HEK293 (cell line): ENCODE measurements around the gene KLRG1.

Source experiments
- ATF2 ChIP-seq: fragments of 450-650 bp; formaldehyde crosslinking; IDR thresholded peaks from 2 replicates; pipeline ENCODE4 v1.5.1; 2016; ENCODE audit warnings: missing biosample characterization, missing genetic modification characterization, low read depth
- CTCF ChIP-seq: fragments of 450-650 bp; formaldehyde crosslinking; IDR thresholded peaks from 2 replicates; pipeline ENCODE4 v1.5.1; 2016; ENCODE audit warnings: missing biosample characterization, missing genetic modification characterization
- KLF16 ChIP-seq: fragments of 450-650 bp; formaldehyde crosslinking; IDR thresholded peaks from 2 replicates; pipeline ENCODE4 v1.5.1; 2017; ENCODE audit warnings: missing biosample characterization, missing genetic modification characterization
- PRDM4 ChIP-seq: fragments of 450-650 bp; formaldehyde crosslinking; IDR thresholded peaks from 2 replicates; pipeline ENCODE4 v1.5.1; 2017; ENCODE audit warnings: missing biosample characterization, missing genetic modification characterization
- REST ChIP-seq: fragments of 450-650 bp; formaldehyde crosslinking; IDR thresholded peaks from 2 replicates; pipeline ENCODE4 v1.5.1; 2016; ENCODE audit warnings: missing biosample characterization, missing genetic modification characterization
- ZNF184 ChIP-seq: fragments of 450-650 bp; IDR thresholded peaks from 2 replicates; pipeline ENCODE4 v1.5.1; 2018; ENCODE audit warnings: missing biosample characterization, mild to moderate bottlenecking, missing genetic modification characterization
- ZNF26 ChIP-seq: fragments of 450-650 bp; formaldehyde crosslinking; IDR thresholded peaks from 2 replicates; pipeline ENCODE4 v1.5.1; 2016; ENCODE audit warnings: missing biosample characterization, missing genetic modification characterization
- ZNF266 ChIP-seq: fragments of 450-650 bp; formaldehyde crosslinking; IDR thresholded peaks from 2 replicates; pipeline ENCODE4 v1.5.1; 2016; ENCODE audit warnings: missing biosample characterization, missing genetic modification characterization, low read depth
- ZNF488 ChIP-seq: fragments of 450-650 bp; formaldehyde crosslinking; IDR thresholded peaks from 2 replicates; pipeline ENCODE4 v1.5.1; 2016; ENCODE audit warnings: missing biosample characterization, missing genetic modification characterization
- ZNF501 ChIP-seq: fragments of 450-650 bp; formaldehyde crosslinking; IDR thresholded peaks from 2 replicates; pipeline ENCODE4 v1.5.1; 2016; ENCODE audit warnings: missing biosample characterization, missing genetic modification characterization
- ZSCAN30 ChIP-seq: fragments of 450-650 bp; IDR thresholded peaks from 2 replicates; pipeline ENCODE4 v1.5.1; 2018; ENCODE audit warnings: missing biosample characterization, mild to moderate bottlenecking, missing genetic modification characterization, moderate library complexity
- TF ChIP-seq, protein P1 (sequence below): fragments of 450-650 bp; formaldehyde crosslinking; IDR thresholded peaks from 2 replicates; pipeline ENCODE4 v1.5.1; 2016; ENCODE audit warnings: missing biosample characterization, missing genetic modification characterization, borderline replicate concordance
- TF ChIP-seq, protein P2 (sequence below): fragments of 450-650 bp; formaldehyde crosslinking; IDR thresholded peaks from 2 replicates; pipeline ENCODE4 v1.5.1; 2016; ENCODE audit warnings: missing biosample characterization, missing genetic modification characterization

- TF ChIP-seq CTCF: no peak
- TF ChIP-seq KLF16 (tag by site-specific recombination): no peak
- no peak for TF ChIP-seq ATF2 (tag by site-specific recombination)
- TF ChIP-seq ZNF184: no peak
- TF ChIP-seq ZNF26 (tag by site-specific recombination): no peak
- TF ChIP-seq ZNF501 (tag by site-specific recombination): no peak
- TF ChIP-seq ZNF488 (tag by site-specific recombination): no peak
- TF ChIP-seq ZSCAN30 (tag by site-specific recombination): no peak
- no peak for TF ChIP-seq PRDM4 (tag by site-specific recombination)
- TF ChIP-seq, protein P1, sequence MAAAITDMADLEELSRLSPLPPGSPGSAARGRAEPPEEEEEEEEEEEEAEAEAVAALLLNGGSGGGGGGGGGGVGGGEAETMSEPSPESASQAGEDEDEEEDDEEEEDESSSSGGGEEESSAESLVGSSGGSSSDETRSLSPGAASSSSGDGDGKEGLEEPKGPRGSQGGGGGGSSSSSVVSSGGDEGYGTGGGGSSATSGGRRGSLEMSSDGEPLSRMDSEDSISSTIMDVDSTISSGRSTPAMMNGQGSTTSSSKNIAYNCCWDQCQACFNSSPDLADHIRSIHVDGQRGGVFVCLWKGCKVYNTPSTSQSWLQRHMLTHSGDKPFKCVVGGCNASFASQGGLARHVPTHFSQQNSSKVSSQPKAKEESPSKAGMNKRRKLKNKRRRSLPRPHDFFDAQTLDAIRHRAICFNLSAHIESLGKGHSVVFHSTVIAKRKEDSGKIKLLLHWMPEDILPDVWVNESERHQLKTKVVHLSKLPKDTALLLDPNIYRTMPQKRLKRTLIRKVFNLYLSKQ (tag by site-specific recombination): no peak
- no peak for TF ChIP-seq REST (tag by site-specific recombination)
- TF ChIP-seq ZNF266 (tag by site-specific recombination): no peak
- TF ChIP-seq, protein P2, sequence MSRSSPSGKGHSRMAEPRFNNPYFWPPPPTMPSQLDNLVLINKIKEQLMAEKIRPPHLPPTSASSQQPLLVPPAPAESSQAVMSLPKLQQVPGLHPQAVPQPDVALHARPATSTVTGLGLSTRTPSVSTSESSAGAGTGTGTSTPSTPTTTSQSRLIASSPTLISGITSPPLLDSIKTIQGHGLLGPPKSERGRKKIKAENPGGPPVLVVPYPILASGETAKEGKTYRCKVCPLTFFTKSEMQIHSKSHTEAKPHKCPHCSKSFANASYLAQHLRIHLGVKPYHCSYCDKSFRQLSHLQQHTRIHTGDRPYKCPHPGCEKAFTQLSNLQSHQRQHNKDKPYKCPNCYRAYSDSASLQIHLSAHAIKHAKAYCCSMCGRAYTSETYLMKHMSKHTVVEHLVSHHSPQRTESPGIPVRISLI (tag by site-specific recombination): no peak
Measured at GRCh38 chr12:9027161-9028059, 38.1 kb downstream of the KLRG1 start.
